Retina (tissue), 1 donor: ENCODE results near the gene MADCAM1.

Source experiments
- DNase-seq: peaks from one replicate; pipeline ENCODE4 v3.0.0-alpha.2; 2016

Gene MADCAM1

DNA sequence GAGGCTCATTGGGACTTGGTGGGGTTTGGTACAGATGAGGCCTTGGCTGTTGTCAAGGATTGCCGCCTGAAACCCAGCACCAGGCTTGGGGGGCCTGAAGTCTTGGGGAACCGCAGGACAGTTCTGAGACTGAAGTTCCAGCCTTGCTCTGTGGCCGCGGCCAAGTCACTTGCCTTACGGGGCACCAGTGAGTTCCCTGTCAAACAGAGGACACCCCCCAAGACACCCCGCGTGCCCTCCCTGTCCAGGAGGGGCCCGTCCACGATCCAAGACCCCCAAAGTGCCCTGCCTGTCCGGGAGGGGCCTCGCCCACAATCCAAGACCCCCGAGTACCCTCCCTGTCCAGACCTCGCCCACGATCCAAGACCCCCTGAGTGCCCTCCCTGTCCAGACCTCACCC is 37.8 kb downstream of the MADCAM1 start:
- DNase-seq, result no peak

DNA sequence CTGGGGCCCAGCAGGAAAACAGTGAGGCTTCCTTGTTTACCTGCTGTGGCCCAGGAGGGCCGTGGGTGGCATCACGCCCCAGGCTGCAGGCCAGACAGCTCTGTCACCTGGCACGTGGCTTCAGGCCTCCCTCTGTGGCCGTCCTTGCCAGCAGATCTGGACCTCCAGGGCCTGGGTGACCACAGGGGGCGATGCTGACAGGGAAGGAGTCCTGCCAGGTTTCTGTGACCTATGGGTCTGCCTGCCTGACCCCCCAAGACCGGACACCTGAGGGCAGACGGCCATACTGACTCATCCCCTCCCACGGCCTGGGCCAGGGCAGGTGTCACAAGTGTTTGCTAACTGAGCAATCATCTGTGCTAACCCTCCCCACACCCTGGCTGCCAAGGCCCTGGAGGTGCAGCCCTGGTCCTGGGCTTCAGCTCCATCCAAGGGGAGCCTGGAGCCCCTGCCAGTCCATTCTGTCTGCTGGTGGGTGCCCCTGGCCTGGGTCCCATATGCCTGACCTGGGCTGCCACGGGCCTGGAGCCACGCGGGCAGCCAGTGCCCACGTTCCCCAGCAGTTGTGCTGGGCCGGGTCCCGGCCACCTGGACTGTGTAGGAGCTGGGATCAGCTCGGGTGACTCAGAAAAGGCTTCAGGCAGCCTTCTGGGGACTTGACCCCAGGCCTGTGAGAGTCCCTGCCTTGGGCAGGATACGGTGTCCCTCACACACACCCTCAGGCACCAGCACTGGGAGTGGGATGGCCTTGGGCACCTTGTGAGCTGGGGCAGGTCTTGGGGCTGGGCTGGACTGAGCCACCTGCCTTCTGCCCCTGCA is 38.9 kb downstream of the MADCAM1 start:
- no peak for DNase-seq

DNA sequence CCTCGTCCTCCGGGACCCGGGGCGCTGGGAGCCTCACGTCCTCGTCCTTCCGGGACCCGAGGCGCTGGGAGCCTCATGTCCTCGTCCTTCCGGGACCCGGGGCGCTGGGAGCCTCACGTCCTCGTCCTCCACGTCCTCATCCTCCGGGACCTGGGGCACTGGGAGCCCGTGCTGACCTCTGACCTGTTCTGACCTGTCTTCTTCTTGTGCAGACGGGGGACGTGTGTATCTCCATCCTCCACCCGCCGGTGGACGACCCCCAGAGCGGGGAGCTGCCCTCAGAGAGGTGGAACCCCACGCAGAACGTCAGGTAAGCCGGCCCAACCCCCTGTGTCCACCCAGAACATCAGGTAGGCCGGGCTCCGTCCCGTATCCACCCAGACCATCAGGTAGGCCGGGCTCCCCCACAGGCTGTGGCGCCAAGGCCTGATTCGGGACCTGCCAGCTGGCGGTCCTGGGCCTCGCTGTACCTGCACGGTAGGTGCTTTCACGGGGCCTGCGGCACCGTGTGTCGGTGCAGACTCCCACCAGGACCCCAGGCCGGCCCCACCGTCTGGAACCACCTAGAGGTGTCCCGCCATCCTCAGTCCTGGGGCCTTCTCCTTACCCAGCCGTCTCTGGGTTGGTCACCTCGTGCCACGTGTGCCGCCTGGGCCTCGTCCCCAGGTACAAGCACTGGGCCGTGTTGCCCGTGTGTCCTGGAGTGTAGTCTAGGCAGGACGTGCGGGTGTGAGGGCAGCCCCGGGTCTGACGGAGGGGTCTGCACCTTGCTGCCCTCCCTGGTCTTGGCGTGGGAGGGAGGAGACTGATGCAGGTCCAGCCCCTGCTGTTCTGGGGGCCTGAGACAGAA is 40.0 kb downstream of the MADCAM1 start:
- no peak for DNase-seq

DNA sequence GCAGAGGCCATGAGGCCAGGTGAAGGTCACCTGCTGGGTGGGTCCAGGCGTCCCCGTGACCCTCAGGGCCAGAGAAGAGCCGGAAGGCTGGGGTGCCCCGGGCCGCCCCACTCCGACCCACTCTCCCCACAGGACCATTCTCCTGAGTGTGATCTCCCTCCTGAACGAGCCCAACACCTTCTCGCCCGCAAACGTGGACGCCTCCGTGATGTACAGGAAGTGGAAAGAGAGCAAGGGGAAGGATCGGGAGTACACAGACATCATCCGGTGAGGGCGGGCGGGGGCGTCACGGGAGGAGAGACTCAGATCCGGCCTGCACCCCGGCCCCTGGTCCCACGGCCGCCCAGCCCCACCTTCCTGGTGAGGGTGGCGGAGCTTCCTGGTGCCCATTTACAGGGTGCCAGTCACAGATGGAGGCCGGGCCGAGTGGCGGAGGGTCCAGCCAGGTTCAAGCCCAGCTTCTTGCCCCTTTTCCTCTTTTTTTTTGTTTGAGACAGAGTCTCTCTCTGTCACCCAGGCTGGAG is 40.7 kb downstream of the MADCAM1 start:
- no peak for DNase-seq

DNA sequence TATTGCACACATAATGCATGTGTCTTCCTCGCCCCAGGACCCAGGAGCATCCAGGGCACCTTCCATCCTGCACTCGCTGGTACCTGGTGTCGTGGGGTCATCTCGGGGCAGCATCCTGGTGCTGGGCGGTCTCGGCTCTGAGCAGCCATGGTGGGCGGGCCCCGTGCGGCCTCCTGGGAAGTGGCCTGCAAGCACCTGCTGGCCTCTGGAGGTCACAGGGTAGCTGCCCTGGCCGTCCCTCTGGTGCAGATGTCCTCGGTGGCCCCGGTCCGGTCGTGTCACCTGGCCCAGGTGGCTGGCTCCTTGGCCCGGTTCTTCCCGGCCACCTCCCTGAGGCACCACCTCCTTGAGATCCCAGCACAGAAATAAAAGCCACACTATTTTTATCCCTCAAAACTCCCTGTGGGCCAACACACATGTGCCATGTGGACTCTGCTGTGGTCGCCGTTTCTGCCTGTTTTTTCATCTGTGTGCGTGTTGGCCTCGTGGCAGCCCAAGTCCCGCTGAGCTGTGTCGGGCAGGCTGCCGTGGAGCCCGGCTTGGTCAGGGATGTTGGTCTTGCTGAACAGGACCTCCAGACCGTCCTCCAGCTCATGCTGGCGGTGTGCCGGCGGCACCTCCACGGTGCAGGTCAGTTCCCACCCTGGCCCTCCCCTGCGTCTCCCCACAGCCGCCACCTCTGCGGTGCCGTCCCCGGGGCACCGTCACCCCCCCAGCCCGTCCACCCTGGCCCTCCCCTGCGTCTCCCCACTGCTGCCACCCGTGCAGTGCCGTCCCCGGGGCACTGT is 42.5 kb downstream of the MADCAM1 start:
- DNase-seq, result no peak

DNA sequence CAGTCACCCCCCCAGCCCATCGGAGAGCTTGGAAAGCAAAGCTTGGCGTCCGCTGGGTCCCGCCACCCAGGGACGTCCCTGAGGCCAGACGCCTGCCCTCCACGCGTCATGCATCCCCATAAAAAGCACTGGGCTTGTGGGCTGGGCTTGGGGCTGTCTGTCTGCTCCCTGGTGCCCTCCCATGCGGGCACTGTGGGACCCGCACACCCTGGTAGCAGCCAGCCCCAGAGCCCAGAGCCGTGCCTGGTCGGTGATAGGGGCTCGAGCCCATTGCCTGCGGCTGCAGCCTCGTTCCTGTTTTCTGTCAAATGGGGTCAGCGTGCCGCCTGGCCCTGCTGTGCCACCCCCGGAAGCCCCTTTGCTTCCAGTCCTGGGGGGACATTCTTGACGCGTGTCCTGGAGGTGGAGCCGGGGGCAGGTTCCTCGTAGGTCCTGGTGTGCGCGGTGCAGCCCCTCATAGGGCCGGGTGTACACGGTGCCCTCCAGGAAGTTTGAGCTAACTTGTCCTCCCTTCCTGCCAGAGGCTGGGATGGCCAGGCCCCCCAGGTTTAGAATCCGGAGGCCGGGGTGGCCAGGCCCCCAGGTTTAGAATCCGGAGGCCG is 43.2 kb downstream of the MADCAM1 start:
- no peak for DNase-seq

DNA sequence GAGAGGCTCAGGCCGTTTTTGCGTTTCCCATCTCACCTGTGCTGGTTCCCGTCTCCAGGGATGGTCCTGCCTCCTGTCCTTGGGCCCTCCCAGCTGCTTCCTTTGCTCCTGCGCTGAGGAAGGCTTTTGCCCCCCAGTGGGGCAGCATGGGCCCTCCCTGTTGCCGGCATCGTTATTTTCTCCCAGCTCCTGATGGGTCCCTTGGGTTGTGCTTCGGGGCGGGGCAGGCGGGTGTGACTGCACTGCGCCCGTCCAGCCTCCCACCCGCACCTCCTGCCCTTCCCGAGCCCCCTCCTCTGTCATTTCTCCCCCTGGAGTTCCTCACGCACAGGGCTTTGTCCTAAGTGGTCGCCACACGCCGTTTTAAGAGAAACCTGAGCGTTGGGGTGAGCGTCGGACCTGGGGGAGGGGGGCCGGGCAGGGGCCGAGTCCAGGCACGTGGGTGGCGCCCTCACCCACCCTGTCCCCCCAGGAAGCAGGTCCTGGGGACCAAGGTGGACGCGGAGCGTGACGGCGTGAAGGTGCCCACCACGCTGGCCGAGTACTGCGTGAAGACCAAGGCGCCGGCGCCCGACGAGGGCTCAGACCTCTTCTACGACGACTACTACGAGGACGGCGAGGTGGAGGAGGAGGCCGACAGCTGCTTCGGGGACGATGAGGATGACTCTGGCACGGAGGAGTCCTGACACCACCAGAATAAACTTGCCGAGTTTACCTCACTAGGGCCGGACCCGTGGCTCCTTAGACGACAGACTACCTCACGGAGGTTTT is 44.8 kb downstream of the MADCAM1 start:
- no peak for DNase-seq

DNA sequence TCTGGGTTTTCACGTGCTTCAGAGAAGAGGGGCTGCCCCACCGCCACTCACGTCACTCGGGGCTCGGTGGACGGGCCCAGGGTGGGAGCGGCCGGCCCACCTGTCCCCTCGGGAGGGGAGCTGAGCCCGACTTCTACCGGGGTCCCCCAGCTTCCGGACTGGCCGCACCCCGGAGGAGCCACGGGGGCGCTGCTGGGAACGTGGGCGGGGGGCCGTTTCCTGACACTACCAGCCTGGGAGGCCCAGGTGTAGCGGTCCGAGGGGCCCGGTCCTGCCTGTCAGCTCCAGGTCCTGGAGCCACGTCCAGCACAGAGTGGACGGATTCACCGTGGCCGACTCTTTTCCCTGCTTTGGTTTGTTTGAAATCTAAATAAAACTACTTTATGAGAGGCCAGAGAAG is 45.4 kb downstream of the MADCAM1 start:
- no peak for DNase-seq

DNA sequence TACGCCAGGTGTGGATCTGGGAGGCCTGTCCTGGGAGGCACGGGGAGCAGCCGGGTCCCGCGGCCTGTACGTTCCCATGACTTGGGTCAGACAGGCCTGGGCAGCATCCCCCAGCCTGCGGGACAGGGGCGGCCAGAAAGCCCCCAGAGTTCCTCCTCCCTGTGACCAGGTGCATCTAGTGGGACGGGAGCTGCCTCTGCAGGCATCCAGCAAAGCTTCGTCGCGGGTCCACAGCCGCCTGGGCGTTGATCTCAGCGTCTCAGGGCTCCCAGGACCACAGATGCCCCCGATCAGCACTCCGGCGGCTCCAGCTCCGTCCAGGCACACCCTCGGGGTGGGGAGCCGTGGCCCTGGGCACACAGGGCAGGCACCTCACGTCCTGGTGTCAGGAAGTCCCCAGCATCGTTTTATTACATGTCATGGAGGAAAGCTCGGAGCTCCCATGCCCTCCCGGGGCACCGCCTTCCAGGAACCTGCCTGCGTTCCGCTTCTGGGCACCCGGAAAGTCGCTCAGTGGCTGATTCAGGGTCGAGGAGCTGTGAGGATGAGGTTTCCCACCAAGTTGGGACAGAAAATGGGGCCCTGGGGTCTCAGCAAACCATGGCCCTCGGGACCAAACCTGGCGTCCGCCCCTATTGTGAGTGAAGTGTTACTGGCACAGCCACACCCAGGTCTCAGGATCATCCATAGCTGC is 46.0 kb downstream of the MADCAM1 start:
- no peak for DNase-seq

DNA sequence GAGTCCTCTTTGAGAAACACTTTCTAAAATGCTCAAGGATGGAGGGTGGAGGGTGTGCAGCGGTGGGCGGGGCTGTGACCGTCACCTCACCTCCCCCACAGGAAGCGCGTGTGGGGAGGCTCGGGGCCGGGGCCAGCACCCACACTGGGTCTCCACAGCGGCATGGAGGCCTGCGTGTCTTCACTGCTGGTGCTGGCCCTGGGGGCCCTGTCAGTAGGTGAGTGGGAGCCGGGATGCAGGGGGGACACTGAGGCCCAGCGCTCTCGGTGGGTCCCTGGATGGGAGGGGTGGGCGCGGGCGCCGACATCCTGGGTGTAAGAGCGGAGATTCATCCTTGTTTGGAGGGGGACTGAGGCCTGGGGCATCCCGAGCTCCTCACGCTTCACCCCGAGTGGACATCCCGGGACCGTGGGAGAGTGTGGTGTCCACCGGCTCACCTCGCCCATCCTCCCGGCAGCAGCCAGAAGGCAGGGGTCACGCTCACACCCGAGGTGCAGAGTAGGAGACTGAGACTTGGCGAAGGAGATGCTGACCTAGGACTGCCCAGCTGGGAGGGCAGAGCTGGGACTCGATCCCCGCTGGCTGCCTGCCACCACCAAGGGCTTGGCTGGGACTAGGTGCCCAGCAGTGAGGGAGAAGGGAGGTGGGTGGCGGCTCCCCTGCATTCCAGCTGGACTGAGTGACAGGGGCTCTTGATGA is 47.8 kb downstream of the MADCAM1 start, which contains the start of gene GZMM:
Gene GZMM, plus strand, starts transcription at position 144 of the 699 bp plus-strand sequence. Its CDS starts 19 bp downstream, at position 163.
- no peak for DNase-seq

DNA sequence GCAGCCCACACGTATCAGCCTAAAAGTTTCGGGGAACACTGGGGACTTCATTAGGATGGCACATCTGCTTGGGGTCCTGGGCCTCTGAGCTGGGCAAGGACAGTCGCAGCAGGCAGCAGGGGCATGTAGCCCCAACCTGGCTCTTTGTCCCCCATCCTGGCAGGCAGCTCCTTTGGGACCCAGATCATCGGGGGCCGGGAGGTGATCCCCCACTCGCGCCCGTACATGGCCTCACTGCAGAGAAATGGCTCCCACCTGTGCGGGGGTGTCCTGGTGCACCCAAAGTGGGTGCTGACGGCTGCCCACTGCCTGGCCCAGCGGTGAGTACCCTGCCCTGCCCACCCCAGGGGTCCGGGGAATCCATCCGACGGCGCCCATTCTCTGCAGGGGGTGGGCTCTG is 50.8 kb downstream of the MADCAM1 start:
- DNase-seq, result no peak

DNA sequence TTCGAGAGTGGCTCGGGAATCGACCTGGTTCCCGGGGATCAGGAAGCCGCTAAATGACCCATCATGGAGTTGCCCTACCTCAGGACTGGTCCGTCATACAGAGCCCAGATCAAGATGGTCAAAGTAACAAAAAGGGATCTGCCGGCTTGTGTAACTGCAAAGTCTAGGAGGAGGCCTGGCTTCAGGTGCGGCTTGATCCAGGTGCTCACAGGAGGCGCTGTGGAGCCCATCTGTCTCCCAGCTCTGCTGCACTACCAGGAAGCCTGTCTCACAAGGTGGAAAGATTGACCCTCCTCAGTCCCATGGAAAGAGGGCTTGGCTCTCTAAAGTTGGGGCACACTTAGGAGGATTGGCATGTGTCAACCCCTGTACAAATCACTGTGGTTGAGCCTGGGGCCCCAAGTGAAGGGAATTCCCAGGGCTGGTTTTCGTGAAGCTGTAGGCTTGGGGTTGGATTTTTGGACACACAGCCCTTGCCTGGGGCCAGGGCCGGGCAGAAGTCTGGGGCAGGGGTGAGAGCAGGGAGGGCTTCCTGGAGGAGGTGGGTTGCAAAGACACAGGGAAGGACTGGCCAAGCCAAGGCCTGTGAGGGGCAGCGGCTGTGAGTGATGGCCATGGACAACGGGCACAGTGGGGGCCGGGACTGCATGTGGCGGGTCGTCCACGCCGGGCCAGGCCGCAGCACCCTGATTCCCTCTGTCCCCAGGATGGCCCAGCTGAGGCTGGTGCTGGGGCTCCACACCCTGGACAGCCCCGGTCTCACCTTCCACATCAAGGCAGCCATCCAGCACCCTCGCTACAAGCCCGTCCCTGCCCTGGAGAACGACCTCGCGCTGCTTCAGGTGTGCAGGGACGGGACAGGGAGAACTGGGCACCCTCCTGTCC is 51.8 kb downstream of the MADCAM1 start:
- no peak for DNase-seq

DNA sequence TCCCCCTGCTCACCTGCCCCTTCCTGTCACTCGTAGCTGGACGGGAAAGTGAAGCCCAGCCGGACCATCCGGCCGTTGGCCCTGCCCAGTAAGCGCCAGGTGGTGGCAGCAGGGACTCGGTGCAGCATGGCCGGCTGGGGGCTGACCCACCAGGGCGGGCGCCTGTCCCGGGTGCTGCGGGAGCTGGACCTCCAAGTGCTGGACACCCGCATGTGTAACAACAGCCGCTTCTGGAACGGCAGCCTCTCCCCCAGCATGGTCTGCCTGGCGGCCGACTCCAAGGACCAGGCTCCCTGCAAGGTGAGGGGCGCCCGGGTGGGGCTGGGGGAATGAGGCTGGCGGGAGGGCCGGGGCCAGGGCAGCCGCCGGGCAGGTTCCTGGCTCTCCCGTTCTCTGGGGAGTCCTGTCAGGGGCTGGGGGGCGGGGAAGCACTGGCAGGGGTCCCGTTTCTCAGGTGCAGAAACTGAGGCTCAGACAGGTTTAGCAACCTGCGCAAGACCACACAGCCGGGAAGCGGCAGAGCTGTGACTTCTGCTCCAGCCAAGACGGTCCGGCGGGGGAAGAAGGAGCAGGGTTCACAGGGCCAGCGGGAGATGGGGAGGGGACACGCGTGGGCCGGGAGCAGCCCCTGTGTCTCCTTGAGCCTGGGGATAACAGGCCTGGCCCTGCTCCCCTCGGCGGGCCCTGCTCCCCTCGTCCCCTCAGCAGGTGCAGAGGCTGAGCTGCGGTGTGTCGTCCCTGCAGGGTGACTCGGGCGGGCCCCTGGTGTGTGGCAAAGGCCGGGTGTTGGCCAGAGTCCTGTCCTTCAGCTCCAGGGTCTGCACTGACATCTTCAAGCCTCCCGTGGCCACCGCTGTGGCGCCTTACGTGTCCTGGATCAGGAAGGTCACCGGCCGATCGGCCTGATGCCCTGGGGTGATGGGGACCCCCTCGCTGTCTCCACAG is 52.9 kb downstream of the MADCAM1 start:
- no peak for DNase-seq

DNA sequence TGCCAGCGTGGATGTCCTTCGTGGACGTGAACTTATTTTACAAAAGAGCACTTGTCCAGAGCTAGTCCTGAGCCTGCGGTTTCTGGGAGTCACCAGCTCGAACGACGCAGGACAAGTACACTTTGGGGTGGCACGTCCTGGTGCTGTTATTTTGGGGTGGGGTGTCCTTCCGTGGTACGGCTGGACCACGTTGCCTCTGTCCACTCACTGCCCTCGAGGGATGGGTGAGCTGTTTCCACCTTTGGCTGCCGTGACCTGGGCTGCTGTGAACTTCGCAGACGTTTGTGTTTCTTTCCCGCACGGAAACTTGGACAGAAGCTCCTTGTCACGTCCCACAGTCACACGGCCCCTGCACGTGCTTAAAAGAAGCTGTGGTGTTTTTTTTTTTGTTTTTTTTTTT is 58.5 kb downstream of the MADCAM1 start:
- DNase-seq, result no peak
